Measurements from ENCODE around the gene MST1.
A peak's percentile ranks its signal among the peaks of the same experiment; 100 is the strongest.

Gene MST1

DNA sequence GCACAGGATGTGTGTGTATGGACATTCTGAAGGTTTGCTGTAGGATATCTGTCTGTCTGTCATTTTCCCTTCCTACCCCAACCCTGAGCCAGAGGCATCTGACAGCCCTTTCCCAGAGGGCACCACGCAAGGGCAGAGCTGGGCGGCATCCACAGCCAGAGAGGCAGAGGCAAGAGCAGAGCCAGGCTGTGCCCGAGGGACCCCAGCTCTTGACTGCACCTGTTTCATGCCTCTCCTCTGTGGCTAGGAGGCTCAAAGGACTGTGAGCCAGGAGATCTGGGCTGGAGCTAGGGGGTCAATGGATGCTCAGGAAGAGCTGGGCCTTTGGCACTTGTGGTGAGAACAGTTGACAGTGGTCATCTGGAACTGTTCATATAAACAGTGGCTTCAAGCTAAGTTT, 19.9 kb downstream of the MST1 start:
- in situ Hi-C loops (cut with HindIII; ENCODE audit: low pct_unique_long_range_greater_than_20kb, low sequenced_read_pairs), result no loop called here
- TF ChIP-seq JUND (IDR thresholded peaks at IDR 0.05; ENCODE audit: low read depth), result no peak

DNA sequence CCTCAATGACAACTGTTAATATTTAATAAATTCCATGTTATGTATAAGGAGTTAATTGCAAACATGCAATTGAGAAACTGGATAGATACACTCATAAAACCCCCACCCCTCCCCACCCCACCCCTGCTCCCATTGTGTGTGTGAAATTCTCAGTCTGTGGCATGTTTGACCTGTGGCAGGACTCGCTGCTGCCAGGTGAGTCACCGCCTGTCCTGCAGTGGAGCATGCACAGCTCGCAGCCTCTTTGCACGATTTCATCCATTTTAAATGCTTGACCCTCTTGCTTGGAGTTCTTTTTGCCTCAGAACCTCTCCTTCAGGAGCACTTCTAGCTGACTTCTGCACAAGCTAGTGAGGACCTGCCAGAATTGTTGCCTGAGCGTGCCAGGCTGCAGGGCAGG, 20.4 kb downstream of the MST1 start:
- peak in 1 of 2 experiments; percentile 19 for DNase-seq (ENCODE audit: low read depth in 1 of 2, low spot score in 1 of 2)
- in situ Hi-C loops (cut with HindIII; ENCODE audit: low pct_unique_long_range_greater_than_20kb, low sequenced_read_pairs), result no loop called here
- TF ChIP-seq JUND (IDR thresholded peaks at IDR 0.05; ENCODE audit: low read depth), result no peak

More for the DNA sequence above, 19.9 kb downstream of the MST1 start:
- no peak for DNase-seq (ENCODE audit: low read depth in 1 of 2, low spot score in 1 of 2)

DNA sequence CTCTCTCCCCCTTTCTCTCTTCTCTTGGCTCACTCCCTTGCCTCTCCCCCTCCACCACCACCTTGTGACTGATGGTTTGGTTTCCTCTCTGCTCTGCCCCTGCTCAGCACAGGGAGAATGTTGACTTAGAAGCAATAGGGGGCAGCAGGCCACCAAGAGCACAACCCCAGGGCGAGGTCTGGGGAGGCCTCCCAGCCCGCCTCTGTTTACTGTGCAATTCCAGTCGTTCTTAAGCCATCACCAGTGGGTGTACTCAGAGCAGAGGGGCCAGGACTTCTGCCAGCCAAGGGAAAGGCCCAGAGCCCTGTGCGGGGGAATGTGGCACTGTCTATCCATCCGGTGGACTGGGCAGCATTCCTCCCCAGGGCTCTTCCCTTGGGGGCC, 20.9 kb downstream of the MST1 start:
- TF ChIP-seq JUND (IDR thresholded peaks at IDR 0.05; ENCODE audit: low read depth), result no peak
- in situ Hi-C loops (cut with HindIII; ENCODE audit: low pct_unique_long_range_greater_than_20kb, low sequenced_read_pairs), result no loop called here
- no peak for DNase-seq (ENCODE audit: low read depth in 1 of 2, low spot score in 1 of 2)

DNA sequence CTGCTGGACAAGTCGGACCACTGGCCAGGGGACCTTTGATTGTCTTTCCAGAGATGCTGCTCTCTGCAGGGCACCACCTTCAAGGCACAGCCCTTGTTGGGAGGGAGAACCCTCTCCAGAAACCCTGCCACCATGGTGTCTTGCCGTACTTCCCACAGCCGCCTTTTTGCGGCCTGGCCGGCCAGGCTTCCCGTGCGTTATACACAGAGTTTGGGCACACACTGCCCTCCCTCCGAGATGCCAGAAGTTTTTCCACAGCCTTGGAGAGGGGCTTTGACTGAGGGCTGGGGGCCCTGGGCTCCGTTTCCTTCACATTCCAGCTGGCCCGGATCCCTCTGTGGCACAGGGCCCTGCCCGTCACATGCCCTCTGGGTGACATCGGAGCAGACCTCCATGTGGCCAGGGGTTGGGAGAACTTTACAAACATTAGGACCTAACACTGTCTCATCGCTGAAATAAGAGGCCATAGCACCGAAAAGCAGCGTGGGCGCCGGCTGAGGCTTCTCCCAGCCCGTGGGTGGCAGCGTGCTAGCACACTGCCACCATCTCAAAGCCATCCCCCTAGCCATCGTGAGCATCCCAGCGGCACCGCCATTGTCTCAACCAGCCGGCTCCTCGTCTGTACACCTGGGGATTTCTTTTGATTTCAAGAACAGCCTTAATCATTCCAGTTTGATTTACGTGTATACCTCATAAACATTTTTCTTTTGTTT, 21.4 kb downstream of the MST1 start:
- DNase-seq (ENCODE audit: low read depth in 1 of 2, low spot score in 1 of 2), result no peak
- in situ Hi-C loops (cut with HindIII; ENCODE audit: low pct_unique_long_range_greater_than_20kb, low sequenced_read_pairs), result no loop called here
- no peak for TF ChIP-seq JUND (IDR thresholded peaks at IDR 0.05; ENCODE audit: low read depth)

DNA sequence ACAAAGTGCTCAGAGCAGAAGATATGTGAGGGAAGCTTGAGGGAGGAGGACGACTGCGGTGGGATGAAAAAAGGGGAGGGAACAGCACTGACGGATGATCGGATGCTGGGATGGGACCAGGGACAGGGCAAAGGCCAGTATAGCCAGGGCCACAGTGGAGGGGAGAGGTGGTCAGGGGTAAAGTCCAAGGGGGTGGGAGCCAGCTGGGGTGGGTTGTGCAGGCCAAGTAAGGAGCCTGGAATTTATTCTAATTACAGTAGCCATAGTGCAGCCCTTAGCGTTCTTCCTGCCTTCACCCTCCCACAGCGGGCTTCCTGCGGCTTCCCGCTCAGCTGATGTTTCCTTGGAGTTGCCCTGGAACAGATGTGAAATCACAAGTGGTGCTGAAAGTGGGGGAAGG, 22.7 kb downstream of the MST1 start:
- no peak for TF ChIP-seq JUND (IDR thresholded peaks at IDR 0.05; ENCODE audit: low read depth)
- no peak for DNase-seq (ENCODE audit: low read depth in 1 of 2, low spot score in 1 of 2)
- in situ Hi-C loops (cut with HindIII; ENCODE audit: low pct_unique_long_range_greater_than_20kb, low sequenced_read_pairs), result no loop called here

DNA sequence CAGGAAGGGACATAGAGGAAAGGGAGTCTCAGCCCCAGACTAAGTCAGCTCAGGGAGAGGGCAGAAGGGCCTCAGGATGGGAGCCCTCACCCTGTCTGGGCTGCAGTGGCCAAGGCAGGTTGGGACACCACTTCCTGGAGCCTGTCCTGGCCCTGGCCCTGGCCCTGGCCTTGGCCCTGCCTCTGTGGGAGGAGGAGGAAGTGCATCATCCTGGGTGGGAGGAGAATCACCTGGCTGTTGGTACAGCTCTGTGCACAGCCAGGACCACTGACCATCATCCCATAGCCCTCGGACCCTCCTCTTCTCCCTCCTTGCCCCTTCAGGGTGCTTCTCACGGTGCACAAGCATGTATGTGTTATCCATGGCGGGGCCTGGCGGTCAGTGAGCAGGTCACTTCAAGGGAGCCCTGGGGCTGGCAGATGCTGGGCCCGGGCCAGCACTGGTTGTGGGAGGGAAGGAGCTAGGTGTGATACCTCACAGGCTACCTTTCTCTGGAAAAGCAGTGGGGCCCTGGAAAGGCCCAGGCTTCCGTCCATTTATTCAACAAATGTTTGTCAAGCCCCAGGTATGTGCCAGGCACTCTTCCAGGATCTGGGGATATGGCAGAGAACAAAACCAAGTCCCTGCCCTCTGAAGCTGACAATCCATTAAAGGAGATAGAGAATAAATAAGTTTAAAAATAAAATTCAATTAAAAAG, 23.3 kb downstream of the MST1 start:
- TF ChIP-seq JUND (IDR thresholded peaks at IDR 0.05; ENCODE audit: low read depth), result no peak
- in situ Hi-C loops (cut with HindIII; ENCODE audit: low pct_unique_long_range_greater_than_20kb, low sequenced_read_pairs), result no loop called here
- no peak for DNase-seq (ENCODE audit: low read depth in 1 of 2, low spot score in 1 of 2)

DNA sequence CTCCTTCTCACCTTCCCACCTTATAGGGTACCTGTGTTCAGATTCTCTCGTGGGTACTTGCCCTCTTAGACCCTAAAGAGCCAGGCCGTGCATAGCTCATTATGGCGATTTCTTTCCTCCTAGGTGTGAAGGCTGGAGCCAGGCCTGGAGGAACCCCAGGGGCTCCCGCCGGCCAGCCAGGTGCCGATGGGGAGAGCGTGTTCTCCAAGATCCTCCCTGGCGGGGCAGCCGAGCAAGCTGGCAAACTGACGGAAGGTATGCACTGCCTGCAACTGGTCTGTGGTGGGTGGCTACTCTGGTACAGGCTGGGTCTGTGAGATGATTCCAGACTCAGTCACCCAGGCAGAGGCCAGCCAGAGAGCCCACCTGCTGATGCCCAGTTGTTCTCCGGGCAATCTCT, 25.0 kb downstream of the MST1 start:
- in situ Hi-C loops (cut with HindIII; ENCODE audit: low pct_unique_long_range_greater_than_20kb, low sequenced_read_pairs), result no loop called here
- DNase-seq (ENCODE audit: low read depth in 1 of 2, low spot score in 1 of 2), result no peak
- TF ChIP-seq JUND (IDR thresholded peaks at IDR 0.05; ENCODE audit: low read depth), result no peak

DNA sequence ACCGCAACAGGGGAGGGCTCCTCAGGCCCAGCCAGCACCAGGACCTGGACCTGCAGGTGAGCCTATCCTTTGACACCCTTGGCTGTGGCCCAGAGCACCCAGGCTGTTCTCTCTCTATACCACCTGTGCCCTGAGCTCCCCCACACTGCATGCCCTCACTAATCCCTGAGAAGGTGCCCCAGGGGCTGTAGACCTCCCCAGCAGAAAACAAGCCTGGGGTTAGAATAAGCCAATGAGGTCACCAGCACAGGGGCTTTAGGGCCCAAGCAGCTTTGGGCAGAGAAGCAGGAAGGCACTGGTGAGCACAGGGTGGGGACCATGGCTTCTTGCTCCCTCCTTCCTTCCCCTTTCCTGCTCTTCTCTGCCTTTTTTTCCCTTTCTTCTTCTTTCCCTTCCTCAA, 25.4 kb downstream of the MST1 start:
- DNase-seq (ENCODE audit: low read depth in 1 of 2, low spot score in 1 of 2), result no peak
- no peak for TF ChIP-seq JUND (IDR thresholded peaks at IDR 0.05; ENCODE audit: low read depth)
- in situ Hi-C loops (cut with HindIII; ENCODE audit: low pct_unique_long_range_greater_than_20kb, low sequenced_read_pairs), result no loop called here

DNA sequence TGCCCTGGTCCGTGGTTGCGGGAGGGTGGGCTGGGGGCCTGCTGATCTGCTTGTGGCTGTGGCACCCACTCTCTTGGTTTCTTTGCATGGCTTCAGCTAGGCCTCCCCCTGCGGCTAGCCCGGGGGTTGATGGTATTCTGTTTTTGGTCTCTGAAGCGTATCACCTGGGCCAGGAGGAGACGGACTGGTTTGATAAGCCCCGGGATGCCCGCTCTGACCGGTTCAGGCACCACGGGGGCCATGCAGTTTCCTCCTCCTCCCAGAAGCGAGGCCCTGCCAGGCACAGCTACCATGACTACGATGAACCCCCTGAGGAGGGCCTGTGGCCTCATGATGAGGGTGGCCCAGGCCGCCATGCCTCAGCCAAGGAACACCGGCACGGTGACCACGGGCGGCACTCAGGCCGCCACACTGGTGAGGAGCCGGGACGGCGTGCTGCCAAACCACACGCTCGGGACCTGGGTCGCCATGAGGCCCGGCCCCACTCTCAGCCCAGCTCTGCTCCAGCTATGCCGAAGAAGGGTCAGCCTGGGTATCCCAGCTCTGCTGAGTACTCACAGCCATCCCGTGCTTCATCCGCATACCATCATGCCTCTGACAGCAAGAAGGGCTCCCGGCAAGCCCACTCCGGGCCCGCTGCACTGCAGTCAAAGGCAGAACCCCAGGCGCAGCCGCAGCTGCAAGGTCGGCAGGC, 26.4 kb downstream of the MST1 start:
- no peak for DNase-seq (ENCODE audit: low read depth in 1 of 2, low spot score in 1 of 2)
- in situ Hi-C loops (cut with HindIII; ENCODE audit: low pct_unique_long_range_greater_than_20kb, low sequenced_read_pairs), result no loop called here
- TF ChIP-seq JUND (IDR thresholded peaks at IDR 0.05; ENCODE audit: low read depth), result no peak

DNA sequence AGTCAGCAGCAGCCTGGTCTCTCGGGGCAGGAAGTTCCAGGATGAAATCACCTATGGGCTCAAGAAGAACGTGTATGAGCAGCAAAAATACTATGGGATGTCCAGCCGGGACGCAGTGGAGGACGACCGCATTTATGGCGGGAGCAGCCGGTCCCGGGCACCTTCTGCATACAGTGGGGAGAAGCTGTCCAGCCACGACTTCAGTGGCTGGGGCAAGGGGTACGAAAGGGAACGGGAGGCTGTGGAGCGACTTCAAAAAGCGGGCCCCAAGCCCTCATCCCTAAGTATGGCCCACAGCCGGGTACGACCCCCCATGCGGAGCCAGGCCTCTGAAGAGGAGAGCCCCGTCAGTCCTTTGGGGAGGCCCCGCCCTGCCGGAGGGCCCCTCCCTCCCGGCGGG, 27.3 kb downstream of the MST1 start:
- in situ Hi-C loops (cut with HindIII; ENCODE audit: low pct_unique_long_range_greater_than_20kb, low sequenced_read_pairs), result no loop called here
- TF ChIP-seq JUND (IDR thresholded peaks at IDR 0.05; ENCODE audit: low read depth), result no peak
- DNase-seq (ENCODE audit: low read depth in 1 of 2, low spot score in 1 of 2), result no peak

DNA sequence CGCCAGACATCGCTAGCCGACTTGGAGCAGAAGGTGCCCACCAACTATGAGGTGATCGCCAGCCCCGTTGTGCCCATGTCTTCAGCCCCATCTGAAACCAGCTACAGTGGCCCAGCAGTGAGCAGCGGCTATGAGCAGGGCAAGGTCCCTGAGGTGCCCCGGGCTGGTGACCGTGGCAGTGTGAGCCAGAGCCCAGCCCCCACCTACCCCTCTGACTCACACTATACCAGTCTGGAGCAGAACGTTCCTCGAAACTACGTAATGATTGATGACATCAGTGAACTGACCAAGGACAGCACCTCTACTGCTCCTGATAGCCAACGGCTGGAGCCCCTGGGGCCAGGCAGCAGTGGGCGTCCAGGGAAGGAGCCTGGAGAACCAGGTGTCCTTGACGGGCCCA, 28.0 kb downstream of the MST1 start:
- DNase-seq (ENCODE audit: low read depth in 1 of 2, low spot score in 1 of 2), result no peak
- in situ Hi-C loops (cut with HindIII; ENCODE audit: low pct_unique_long_range_greater_than_20kb, low sequenced_read_pairs), result no loop called here
- TF ChIP-seq JUND (IDR thresholded peaks at IDR 0.05; ENCODE audit: low read depth), result no peak

DNA sequence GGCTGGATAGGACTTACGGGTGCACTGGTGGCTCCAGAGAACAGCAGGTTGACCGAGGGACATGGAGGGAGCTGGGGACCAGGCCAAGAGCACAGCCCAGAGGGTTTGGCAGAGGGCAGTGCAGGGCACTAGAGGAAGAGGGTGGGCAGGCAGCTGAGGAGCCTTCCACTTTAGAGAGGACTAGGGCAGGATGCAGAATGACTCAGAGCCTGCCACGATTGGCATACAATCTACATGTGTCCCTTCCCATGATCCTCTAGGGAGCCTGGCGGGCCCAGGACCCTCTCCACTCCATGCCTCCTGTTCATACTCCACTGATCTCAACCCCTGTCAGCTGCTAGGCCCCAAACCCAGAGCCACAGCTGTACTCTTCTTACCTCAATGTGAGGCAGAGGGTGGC, 29.5 kb downstream of the MST1 start:
- no peak for TF ChIP-seq JUND (IDR thresholded peaks at IDR 0.05; ENCODE audit: low read depth)
- in situ Hi-C loops (cut with HindIII; ENCODE audit: low pct_unique_long_range_greater_than_20kb, low sequenced_read_pairs), result no loop called here
- no peak for DNase-seq (ENCODE audit: low read depth in 1 of 2, low spot score in 1 of 2)

DNA sequence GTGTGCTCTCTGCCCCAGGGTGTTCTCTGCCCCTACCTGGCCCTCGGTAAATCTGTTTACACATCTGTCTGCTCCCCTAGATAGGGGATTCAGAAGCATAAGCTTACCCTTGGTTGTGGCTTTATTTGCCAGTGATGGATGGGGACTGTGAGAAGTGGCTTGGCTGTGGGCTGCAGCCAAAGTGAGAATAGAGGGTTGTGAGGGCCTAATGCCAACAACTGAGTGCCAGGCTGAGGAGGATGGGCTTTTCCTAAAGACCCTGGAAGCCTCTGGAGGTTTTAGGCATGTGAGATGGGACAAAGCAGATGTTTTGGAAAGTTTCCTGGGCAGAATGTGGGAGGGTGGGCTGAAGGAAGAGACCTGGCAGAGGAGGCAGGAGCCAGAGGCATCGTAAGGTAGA, 30.6 kb downstream of the MST1 start:
- no peak for DNase-seq (ENCODE audit: low read depth in 1 of 2, low spot score in 1 of 2)
- no peak for TF ChIP-seq JUND (IDR thresholded peaks at IDR 0.05; ENCODE audit: low read depth)
- in situ Hi-C loops (cut with HindIII; ENCODE audit: low pct_unique_long_range_greater_than_20kb, low sequenced_read_pairs), result no loop called here

All from T47D (cell line).